Left ventricle myocardium superior (tissue), 1 donor: ENCODE data around the gene TAP2. TPM values are rescaled to one million over a fixed set of nuclear protein-coding genes. Genes with fewer than 3 reads are reported as not detected.

Source experiments
- ATAC-seq: fragments of 200-7000 bp; cut with Tn5 transposase; one replicate; pipeline ENCODE4 v1.9.1; 2020; ENCODE audit warnings: mild to moderate bottlenecking, moderate library complexity
- DNase-seq: peaks from one replicate; pipeline ENCODE4 v3.0.0-alpha.2; 2020
- intact Hi-C: fragments of 100-400 bp; cut with micrococcal nuclease; formaldehyde crosslinking; loops from one replicate; pipeline ENCODE4 v1.11.0; 2022
- total RNA-seq: library from RNA; stranded (reverse); fragmentation: NEBNext Ultra II Directional; extraction: Animal tissue kit (Norgen Biotek cat#: 25700); gene quantifications from one replicate; pipeline ENCODE4 v1.2.1, GENCODE V29; 2021
- donor health status: DM: no; HTN: yes; CAD: no; lungs with severe emphysema.

TAP2 gene
- total RNA-seq, 1 donor from 2014 or later: 20.8 TPM

DNA sequence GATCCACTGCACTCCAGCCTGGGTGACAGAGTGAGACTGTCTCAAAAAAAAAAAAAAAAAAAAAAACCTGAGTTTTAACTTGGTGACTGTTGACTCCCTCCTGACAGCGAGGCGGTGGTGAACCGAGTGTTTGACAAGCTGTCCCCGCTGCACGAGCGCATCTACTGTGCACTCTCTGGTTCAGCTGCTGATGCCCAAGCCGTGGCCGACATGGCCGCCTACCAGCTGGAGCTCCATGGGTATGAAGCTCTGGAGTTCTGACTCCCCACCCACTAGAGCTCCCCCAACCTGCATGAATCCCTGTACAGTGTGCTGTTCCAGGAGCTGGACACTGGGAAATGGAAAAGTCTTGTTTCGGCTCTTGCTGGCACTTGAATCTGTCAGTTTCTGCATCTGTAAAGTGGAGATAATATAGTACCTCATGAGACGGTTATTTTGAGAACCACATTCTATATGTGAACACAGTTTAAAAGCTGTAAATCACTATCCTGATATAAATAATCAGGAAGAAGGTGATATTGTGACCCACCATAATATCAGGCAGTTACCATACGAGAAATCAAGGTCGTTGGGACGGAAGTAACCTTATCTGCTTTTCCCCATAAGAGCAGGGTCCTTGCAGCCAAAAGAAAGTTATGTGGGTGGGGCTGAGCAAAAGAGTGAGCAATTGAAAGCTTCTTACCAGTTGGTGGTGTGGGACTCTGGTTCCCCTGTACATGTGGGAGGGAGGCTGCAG lies 18.8 kb upstream of the TAP2 start:
- ATAC-seq (no peak), DNase-seq (no peak)
- intact Hi-C loops: no loop called here

DNA sequence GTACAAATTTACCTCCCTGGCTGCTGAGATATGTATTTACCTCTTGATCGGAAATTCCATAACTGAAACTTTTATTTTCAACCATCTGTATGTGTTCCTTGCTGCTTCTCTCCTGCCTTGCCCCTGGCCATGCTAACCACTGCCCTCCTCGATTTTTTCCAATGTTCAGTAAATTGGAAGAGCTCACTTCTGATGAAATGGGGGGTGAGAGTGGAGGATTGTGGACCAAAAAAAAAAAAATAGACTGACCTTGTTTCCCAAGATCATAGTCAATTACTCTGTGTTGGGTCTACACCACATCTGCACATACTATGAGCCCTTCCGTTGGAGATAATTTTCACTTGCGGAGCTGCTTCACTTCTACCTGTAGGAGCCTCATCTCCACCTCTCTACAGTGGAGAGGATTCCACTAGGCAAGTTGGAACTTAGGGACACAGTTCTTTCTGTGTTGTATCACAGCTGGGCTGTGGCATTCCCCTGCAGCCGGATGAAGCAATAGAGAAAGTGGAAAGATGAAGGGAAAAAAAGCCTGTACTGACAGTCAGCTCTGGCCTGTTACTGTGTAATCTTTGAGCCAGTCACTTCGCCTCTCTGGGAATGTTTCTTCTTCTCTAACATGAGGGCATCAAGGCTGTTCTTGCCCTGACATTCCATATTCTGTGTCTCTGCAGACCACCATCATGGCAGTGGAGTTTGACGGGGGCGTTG lies 17.1 kb upstream of the TAP2 start:
- ATAC-seq (no peak), DNase-seq (no peak)
- intact Hi-C loops: no loop called here

DNA sequence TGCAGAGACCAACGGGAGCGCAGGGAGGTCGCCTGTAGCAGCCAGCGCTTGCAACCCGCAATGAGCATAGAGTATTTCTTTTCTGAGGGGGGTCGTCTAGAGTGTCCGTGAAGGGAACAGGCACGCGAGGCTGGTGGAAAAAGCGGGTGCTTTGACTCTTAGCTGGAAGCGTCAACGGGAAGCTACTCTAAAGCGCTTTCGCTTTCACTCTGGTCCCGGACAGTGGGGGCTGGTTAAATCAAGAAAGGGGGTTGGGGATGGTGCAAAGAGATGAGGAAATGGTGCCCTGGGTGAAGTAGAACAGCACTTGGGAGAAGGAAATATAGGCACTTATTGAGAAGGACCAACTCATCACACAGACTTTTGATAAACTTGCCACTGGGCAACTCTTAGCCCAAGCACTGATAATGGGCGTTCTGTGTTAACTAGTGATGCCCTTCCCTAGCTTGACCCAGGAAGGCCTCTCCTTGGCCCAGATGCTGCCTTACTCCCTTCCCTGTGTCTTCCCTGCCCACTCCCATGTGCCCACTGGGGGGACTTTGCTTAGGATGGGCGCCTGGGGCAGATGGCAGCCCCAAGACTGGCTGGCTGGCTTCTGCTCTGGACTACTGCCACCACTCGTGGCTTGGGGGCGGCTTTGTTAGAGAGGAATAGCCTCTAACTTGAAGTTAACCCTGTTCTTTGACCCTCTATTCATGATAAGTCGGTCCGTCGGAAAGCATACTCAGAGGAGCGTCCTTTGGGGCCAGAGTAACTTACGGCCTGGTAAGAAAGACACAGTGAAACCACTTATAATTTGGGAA lies 16.0 kb upstream of the TAP2 start:
- peak; percentile 36 for ATAC-seq
- peak; percentile 38 for DNase-seq
- intact Hi-C loops: no loop called here

DNA sequence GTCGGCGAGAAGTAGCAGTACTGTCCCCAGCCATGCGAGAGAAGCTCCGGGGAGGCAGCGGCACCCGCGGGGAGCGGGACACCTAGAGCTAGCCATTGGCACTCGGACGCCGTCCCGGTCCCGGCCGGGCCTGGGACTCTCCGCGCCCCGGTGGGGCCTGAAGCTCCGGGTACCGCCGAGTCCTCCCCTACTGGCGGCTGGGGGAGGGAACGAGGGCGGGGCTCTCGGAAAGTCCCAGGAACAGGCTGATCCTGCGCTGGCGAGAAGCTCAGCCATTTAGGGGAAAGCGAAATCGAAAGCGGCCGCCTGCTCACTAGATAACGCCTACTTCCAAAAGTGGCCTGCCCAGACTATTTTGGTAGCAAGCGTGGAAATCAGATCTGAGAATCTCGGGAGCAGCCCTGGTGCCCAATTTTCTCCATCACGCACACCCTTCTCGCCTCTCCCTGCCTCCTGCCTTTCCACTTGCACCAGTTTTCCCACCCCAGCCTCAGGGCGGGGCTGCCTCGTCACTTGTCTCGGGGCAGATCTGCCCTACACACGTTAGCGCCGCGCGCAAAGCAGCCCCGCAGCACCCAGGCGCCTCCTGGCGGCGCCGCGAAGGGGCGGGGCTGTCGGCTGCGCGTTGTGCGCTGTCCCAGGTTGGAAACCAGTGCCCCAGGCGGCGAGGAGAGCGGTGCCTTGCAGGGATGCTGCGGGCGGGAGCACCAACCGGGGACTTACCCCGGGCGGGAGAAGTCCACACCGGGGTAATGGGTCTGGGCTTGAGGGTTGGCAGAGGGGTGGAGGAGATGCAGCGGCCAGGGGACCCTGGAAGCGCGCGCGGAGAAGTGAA lies 15.2 kb upstream of the TAP2 start, which contains the start of the genes PSMB9 and TAP1:
PSMB9 (plus strand) TSS at position 652 of the 835 bp plus-strand sequence; CDS start at position 690, 38 bp downstream.
TAP1 (minus strand) TSS at position 164 of the 835 bp plus-strand sequence; CDS start at position 96, 68 bp downstream.
- DNase-seq (peak; percentile 96), ATAC-seq (peak; percentile 95)
- intact Hi-C loops: no loop called here

DNA sequence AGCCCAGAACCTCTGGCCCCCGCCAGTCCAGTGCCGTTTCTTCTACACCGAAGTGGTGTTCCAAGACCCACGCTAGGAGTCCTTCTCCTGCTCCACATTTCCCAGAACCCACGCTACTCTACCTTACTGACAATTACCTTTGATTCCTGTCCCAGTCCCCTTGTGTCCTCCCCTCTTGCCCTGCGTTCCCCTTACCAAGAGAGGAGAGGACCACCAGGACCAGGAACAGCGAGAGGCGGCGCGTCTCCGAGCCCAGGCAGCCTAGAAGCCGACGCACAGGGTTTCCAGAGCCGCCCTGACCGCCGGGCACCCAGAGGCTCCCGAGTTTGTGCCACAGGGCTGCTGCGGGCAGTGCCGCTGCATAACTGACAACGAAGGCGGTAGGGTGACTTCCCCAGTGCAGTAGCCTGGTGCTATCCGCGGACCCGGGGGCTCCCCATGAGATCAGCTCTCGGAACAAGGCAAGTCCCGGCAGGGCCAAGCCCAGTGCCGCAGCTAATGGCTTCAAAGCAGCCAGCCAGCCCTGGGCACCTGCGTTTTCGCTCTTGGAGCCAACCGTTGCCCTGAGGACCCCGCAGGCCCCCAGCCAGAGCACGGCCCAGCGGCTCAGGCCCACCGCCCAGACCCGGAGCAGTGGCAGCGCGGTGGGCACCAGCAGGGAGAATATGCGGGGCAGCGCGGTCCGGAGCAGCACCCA lies 14.5 kb upstream of the TAP2 start:
- DNase-seq (peak; percentile 62), ATAC-seq (peak; percentile 40)
- intact Hi-C loops: no loop called here

DNA sequence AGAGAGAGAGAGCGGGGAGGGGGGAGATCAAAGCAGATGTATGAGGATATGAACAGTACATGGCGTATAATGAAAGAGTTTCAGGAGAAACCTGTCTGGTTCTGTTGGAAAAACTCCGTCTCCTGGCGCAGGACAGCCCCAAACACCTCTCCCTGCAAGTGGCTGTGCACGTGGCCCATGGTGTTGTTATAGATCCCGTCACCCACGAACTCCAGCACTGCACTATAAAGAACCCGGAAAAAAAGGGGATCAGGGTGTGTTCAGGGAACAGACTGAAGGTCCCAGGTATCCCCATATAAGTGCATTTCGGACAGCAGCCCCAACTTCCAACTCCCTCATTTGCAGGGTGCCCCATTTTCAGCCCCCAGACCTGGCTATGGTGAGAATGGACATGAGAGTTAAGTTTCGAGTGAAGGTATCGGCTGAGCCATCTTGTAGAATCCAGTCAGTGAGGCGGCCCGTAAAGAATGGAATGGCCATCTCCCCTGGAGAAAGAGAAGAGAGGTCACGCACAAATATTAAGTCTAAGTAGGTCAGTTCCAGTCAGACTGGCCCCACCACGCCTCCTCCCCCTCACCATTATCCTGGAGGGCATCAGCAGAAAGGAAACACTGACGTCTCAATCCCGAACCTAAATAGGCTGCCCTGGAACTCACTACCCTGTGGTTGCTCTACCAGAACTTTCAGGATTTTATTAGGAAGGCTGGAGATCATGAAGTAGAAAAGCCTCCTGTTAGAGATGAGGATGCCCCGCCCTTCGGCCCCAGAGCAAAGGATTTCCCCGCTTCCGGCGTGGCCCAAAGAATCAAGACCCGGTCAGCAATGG lies 13.7 kb upstream of the TAP2 start:
- intact Hi-C loops: no loop called here
- DNase-seq (peak; percentile 53), ATAC-seq (peak; percentile 4)

DNA sequence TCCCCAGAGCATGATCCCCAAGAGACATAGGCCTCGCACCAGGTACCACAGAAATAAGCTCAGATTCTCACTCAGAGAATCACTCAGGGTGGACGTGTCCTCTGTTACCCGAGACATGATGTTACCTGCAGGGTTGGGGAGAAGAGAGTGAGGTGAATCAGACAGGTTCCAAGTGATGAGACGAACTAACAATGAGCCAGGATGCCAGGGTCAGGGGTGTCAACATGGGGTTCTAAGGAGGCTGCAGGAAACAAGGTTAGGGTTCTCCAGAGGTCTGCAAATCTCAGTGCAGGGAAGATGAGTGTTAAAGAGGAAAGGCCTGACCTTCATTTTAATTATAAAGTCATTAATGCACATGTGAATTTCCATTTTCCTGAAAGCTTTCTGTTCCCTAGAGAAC lies 12.5 kb upstream of the TAP2 start:
- ATAC-seq: no peak
- intact Hi-C loops: no loop called here
- DNase-seq: no peak

DNA sequence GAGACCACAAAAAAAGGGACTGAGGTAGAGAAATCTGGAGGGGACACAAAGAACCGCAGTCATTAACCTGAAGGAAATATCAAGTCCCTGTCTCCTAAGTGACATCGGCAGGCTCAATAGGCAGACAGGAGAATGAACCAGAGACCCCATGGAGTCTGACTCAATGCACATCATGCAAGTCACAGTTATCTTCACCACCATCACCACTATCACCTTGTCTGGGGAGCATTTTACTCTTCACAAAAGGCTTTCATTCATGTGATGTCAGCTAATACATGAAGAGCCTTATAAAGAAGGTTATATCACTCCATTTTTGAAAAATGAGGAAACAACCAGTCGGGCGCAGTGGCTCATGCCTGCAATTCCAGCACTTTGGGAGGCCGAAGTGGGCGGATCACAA lies 10.6 kb upstream of the TAP2 start:
- DNase-seq (no peak), ATAC-seq (no peak)
- intact Hi-C loops: no loop called here

DNA sequence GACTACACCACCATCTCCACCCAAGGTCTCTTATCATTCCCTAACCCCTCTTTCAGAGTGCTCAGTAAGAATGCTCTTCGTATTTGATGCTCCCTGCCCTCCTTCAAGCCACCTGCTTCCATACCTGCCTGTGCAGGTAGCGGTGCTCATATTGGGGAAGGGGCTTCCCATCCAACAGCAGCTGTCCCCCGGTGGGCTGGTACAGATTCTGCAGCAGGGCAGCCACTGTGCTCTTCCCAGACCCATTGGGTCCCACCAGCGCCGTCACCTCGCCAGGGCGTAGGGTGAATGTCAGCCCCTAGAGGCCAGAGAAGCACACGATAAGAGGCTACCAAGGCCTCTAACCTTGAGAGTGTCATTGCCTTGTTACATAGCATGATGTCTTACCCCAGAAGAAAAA lies 9.3 kb upstream of the TAP2 start:
- intact Hi-C loops: no loop called here
- DNase-seq: no peak
- ATAC-seq: no peak

DNA sequence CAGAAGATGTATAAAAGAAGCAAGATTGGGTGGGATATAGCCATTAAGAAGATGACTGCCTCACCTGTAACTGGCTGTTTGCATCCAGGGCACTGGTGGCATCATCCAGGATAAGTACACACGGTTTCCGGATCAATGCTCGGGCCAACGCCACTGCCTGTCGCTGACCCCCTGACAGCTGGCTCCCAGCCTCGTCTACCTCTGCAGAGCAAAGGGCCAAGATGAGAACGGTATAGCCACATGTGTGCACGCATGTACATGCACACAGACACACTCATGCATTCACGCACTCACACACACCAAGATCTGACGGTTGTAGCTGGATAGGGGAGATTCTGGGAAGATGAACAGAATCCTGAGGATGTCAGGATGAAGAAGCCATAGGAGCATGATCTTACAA lies 8.5 kb upstream of the TAP2 start:
- intact Hi-C loops: no loop called here
- ATAC-seq: no peak
- DNase-seq: no peak

DNA sequence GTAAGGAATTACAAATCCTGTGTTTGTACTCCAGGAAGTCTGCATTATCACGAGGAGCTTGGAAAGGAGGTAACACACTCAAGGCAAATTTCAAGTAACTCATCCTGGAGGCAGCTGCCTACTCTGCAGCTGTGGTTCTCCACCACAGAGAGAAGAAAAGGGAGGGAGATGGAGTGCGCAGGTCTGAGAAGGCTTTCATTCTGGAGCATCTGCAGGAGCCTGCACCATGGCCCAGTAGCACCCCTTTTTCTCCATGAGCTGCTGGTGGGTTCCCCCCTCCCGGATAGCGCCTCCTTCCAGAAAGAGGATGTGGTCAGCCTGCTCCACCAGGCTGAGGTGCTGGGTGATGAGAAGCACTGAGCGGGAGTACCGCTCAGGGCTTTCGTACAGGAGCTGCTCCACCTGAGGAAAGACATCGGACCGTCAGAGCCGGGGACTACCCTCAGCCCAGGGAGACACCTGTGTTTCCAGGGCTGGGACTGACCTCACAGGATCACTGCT lies 6.9 kb upstream of the TAP2 start:
- DNase-seq (no peak), ATAC-seq (no peak)
- intact Hi-C loops: no loop called here

DNA sequence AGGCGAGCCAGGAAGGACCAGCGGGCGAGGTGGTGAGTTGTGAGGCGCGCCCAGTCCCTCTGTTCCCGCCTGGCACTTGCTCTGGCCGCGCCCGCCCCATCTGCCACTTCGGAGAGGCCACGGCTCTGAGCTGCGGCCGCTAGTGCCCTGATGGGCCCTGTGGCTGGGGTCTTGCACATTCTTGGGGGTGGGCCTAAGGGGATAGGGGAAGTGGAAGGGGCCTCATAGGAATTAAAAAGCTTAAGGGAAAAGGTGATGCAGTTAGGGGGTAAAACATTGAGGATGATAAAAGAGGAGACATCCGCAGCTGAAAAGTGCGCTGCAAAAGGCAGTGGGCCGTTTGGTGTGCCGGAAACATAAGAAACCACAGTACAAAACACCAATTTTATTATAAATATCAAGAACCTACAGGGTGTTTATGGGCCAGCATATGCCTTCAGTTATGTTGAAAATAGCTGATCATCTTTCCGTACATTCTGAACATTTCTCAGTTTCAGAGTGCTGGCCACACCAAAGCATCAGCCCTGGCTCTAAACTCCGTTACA lies 6.4 kb upstream of the TAP2 start:
- ATAC-seq (no peak), DNase-seq (no peak)
- intact Hi-C loops: no loop called here

DNA sequence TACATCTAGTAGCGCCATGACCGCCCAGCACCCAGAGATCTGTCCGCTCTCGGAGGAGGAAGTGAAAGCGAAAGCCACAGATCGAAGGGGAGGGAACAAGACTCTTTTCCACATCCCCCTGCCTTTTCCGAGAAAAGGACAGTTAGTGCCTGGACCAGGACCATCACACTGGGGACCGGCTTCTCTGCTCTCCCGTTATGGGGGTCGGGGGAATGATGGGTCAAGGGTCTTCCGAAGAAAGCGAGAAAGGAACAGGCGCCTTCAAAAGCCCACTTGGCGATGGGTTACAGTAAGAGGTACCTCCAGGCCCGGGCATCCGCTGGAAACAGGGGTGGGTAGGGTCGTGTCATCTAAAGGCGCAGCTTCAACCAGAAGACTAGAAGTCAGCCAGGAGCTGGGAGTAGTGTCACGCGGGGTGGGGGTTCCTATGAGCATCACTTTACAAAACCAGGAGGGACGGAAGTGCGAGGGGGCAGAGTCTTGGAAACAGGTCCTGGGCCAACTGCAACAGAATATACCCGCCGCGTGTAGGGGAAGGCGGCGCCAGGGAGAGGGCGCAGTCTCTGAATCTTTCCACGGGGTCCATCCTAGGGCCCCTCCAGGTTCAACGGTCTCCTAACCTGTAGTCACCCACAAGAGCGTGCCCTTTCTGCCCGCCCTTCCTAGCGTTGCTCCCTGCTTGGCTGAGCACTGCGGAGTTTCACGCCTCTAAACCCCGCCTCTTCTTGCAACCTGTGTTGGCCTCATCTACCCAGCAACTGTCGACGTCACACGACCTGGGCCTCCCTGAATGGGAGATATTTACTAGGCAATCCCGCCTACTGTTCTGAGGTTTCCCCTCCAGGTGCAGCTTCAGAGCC lies 5.7 kb upstream of the TAP2 start, which contains the start of gene PSMB8:
PSMB8 (minus strand) TSS at position 69 of the 860 bp plus-strand sequence; CDS start at position 18, 51 bp downstream.
- intact Hi-C loops: no loop called here
- DNase-seq (peak; percentile 96), ATAC-seq (peak; percentile 97)

DNA sequence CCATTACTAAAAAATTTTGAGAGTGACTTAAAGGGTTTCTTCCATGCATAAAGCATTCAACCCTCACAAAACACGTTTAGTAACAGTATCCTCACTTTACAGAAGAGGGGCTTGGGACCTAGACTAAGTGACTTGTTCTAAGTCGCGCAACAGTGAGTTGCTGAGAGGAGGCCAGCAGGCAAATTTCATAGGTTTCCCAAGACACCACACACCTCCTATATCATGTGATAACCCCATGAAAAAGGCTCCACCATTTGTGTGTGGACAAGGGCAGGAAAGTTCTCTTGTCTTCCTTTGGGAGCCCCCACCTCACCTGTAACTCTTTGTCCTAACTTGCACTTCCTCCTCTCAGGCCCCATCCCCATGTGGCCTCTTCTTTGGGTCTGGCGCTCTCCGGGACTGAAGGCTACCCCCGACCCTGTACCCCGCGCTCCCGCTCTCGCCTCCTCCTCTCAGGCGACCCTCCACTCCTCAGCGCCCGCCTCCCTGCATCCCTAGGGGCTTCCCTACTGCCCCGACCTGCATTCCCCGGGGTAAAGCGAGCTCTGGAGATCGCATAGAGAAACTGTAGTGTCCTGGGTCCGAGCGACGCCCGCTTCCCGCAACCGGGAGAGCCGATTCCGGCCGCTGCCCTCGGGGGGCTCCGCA lies 4.9 kb upstream of the TAP2 start:
- ATAC-seq (no peak), DNase-seq (no peak)
- intact Hi-C loops: no loop called here

DNA sequence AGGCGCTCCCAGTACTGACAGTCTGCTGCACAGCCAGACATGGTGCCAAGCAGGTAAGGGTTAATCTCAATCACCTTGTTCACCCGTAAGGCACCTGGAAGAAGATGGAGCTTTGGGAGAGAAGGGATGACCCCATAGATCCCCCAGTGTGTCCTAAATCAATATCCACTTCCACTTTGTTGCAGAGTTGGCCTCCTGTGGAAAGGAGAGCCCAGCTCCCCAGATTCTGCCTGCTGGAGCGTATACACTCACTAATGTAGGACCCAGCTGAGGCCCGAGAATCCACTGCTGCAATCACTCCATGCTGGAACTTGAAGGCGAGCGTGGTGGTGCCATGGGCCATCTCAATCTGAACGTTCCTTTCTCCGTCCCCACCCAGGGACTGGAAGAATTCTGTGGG lies 4.2 kb upstream of the TAP2 start:
- intact Hi-C loops: no loop called here
- no peak for ATAC-seq
- DNase-seq: no peak
